HepG2 (cell line): Measurements from ENCODE around the gene LRRC4C. TPM values are rescaled to one million over a fixed set of nuclear protein-coding genes. Genes with fewer than 3 reads are reported as not detected.

Source experiments
- ATAC-seq: fragments of 200-7000 bp; cut with Tn5 transposase; 3 replicates; pipeline ENCODE4 v1.9.1; 2020; ENCODE audit warnings: mild to moderate bottlenecking, moderate library complexity
- BruUV-seq: library from RNA; stranded (reverse); fragments of 400-500 nt; replicated peaks from 2 replicates; lab custom pipeline; 2021; lab: Mats Ljungman, UMichigan
- CTCF ChIA-PET: fragments of 300-600 bp; formaldehyde crosslinking; extraction: SDS; loops from one replicate; lab custom pipeline; 2021; ENCODE audit warnings: low total read pairs, inconsistent platforms, low intra/inter-chr PET ratio; lab: Yijun Ruan, JAX
- POLR2A ChIA-PET: fragments of 350-600 bp; sonication (Branson Sonifier 250); formaldehyde crosslinking; loops from one replicate; lab custom pipeline; 2020; ENCODE audit warnings: antibody characterized with exemption, inconsistent platforms; lab: Yijun Ruan, JAX
- DNase-seq: peaks from one replicate; pipeline ENCODE4 v3.0.0-alpha.2; 2015; ENCODE audit warnings: low spot score
- FAIRE-seq: peaks from 3 replicates; lab custom pipeline; 2011; peaks lifted over from hg19 to GRCh38; lab: Jason Lieb, UNC
- H2AFZ ChIP-seq: one replicate; pipeline ENCODE4 v1.6.1; 2011; ENCODE audit warnings: low read length, inconsistent platforms
- H3K27ac ChIP-seq: fragments of 300-600 bp; 3 replicates; pipeline ENCODE4 v1.8.0; 2011; ENCODE audit warnings: mixed run types, mild to moderate bottlenecking, mixed read lengths, low read length, inconsistent platforms; ENCODE audit not compliant: insufficient read depth; ENCODE audit errors: extremely low read length
- H3K27me3 ChIP-seq, 2 experiments: fragments of 200-600 bp in 1 of 2; 2 replicates in 1 of 2; 3 replicates in 1 of 2; pipeline versions ENCODE4 v1.6.0 to v1.8.0; 2011; ENCODE audit warnings: low read length in 2 of 2, mild to moderate bottlenecking in 2 of 2, moderate library complexity in 2 of 2, inconsistent platforms in 1 of 2; ENCODE audit not compliant: insufficient read depth in 2 of 2, control insufficient read depth in 1 of 2
- H3K36me3 ChIP-seq, 2 experiments: fragments of 200-600 bp in 1 of 2; replicated peaks in 1 of 2; 2 replicates in 1 of 2; 3 replicates in 1 of 2; pipeline versions ENCODE4 v1.5.1 to v1.8.0; 2011; ENCODE audit warnings: low read length in 2 of 2, inconsistent platforms in 1 of 2; ENCODE audit not compliant: insufficient read depth in 2 of 2, control insufficient read depth in 1 of 2
- H3K4me1 ChIP-seq: 2 replicates; pipeline ENCODE4 v1.5.1; 2012; ENCODE audit warnings: low read length, inconsistent platforms; ENCODE audit not compliant: insufficient read depth
- H3K4me2 ChIP-seq: 2 replicates; pipeline ENCODE4 v1.6.0; 2011; ENCODE audit warnings: low read depth, low read length, inconsistent platforms
- H3K4me3 ChIP-seq, 3 experiments: fragments of 200-600 bp in 1 of 3; sonication (generic), shearing (Covaris generic) in 1 of 3; replicated peaks in 1 of 3; 2 replicates each; pipeline ENCODE4 v1.5.1; 2011 to 2016; ENCODE audit warnings: low read length in 3 of 3, inconsistent platforms in 2 of 3, low read depth in 2 of 3, mild to moderate bottlenecking in 2 of 3, control low read depth in 1 of 3, mixed read lengths in 1 of 3; ENCODE audit not compliant: insufficient read depth in 1 of 3
- H3K79me2 ChIP-seq: one replicate; pipeline ENCODE4 v1.6.1; 2011; ENCODE audit warnings: low read length, inconsistent platforms; ENCODE audit not compliant: insufficient read depth
- H3K9ac ChIP-seq: 2 replicates; pipeline ENCODE4 v1.6.0; 2011; ENCODE audit warnings: mild to moderate bottlenecking, low read depth, low read length, inconsistent platforms; ENCODE audit not compliant: insufficient read depth
- H3K9me3 ChIP-seq: 2 replicates; pipeline ENCODE4 v1.5.1; 2012; ENCODE audit warnings: mild to moderate bottlenecking, low read length
- H4K20me1 ChIP-seq: 2 replicates; pipeline ENCODE4 v1.6.0; 2011; ENCODE audit warnings: inconsistent platforms, mild to moderate bottlenecking, low read length, moderate library complexity; ENCODE audit not compliant: insufficient read depth
- FIP1L1 ChIP-seq: fragments of 200-400 bp; formaldehyde crosslinking; IDR thresholded peaks from 2 replicates; pipeline ENCODE4 v1.6.1; 2018; ENCODE audit warnings: low read depth, mild to moderate bottlenecking, low read length, moderate library complexity, borderline replicate concordance; ENCODE audit not compliant: insufficient read depth
- MAFK ChIP-seq, 2 experiments: IDR thresholded peaks in 1 of 2; conservative IDR thresholded peaks in 1 of 2; 2 replicates each; pipeline ENCODE4 v1.6.1; 2011; ENCODE audit warnings: improper control_type of control experiment in 2 of 2, low read length in 2 of 2
- SP5 ChIP-seq: IDR thresholded peaks from 2 replicates; pipeline ENCODE4 v1.6.1; 2016; ENCODE audit warnings: low read depth, borderline replicate concordance
- SRSF9 ChIP-seq: fragments of 200-400 bp; formaldehyde crosslinking; IDR thresholded peaks from 2 replicates; pipeline ENCODE4 v1.6.1; 2018; ENCODE audit warnings: borderline replicate concordance, mild to moderate bottlenecking, low read depth, low read length; ENCODE audit not compliant: insufficient read depth, poor library complexity, severe bottlenecking
- ZBTB20 ChIP-seq: sonication (generic); formaldehyde crosslinking; IDR thresholded peaks from 2 replicates; pipeline ENCODE4 v1.8.1; 2023; ENCODE audit warnings: missing genetic modification reagents, low read depth, mild to moderate bottlenecking, borderline replicate concordance
- ZFP62 ChIP-seq: sonication (generic); formaldehyde crosslinking; IDR thresholded peaks from 2 replicates; pipeline ENCODE4 v1.4.0; 2020; ENCODE audit warnings: missing genetic modification reagents
- WGBS: methylation state at CpG from one replicate; pipeline ENCODE4 v1.1.6; 2017; ENCODE audit warnings: low lambda C conversion rate; 5-methylcytosine and 5-hydroxymethylcytosine counted together
- in situ Hi-C: cut with HindIII; loops from 2 replicates; pipeline ENCODE4 v1.10.0; 2017; ENCODE audit warnings: low pct_unique_long_range_greater_than_20kb; ENCODE audit not compliant: extremely low pct_ligation_motif_present
- intact Hi-C: fragments of 100-400 bp; cut with micrococcal nuclease; formaldehyde crosslinking; loops from one replicate; pipeline ENCODE4 v1.10.0; 2022; ENCODE audit not compliant: unreplicated experiment
- polyA plus RNA-seq, 8 experiments: library from polyadenylated mRNA; depleted of rRNA in 3 of 8; stranded (reverse) in 7 of 8; unstranded in 1 of 8; fragments of >200 nt; fragmentation: Illumina TruSeq in 4 of 8; extraction: Trizol in 4 of 8; gene quantifications; 2 replicates each; pipeline versions ENCODE4 v1.2.1 to v1.2.3, GENCODE V29; 2011 to 2016; ENCODE audit warnings: low read depth in 4 of 8, missing spikeins in 1 of 8, mixed read lengths in 1 of 8; ENCODE audit not compliant: insufficient read depth in 1 of 8
- total RNA-seq, 5 experiments: library from RNA; depleted of rRNA; stranded (reverse); fragments of >200 nt; fragmentation: Illumina TruSeq; extraction: Trizol; gene quantifications; 2 replicates each; pipeline ENCODE4 v1.2.3, GENCODE V29; 2016; ENCODE audit warnings: low read depth in 1 of 5
- TF ChIP-seq, protein P1 (sequence below): sonication (generic); formaldehyde crosslinking; conservative IDR thresholded peaks from 2 replicates; pipeline ENCODE4 v1.4.0; 2020; ENCODE audit warnings: missing genetic modification reagents
- TF ChIP-seq, protein P2 (sequence below): sonication (generic); formaldehyde crosslinking; IDR thresholded peaks from 2 replicates; pipeline ENCODE4 v1.5.0; 2020; ENCODE audit warnings: mild to moderate bottlenecking, missing genetic modification reagents

Gene LRRC4C
- total and polyA plus RNA-seq, 2 of the 13 experiments (the other 11 are each of a cell fraction or from before 2014, with no cell fraction given) = not detected

DNA sequence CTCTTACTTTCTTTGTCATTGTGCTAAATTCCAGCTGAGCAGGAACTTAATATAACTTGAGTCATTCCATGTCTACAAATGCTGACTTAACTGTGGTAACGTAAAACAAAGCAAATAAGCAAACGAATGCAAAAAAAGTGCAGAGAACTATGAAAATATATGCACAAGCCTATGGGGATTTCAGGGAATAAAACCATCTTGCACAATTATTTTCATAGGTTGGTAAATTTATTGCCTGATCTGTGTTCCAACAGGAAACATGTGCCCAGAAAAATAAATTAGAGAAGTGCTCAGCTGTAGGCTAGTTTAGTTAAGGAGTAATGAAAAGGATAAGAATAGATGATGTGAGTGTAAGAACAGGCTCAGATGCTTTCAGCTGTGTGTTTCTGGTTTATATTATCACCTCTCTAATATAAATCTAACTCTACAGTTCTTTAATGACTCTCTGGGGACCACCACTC lies 1169.3 kb downstream of the LRRC4C start:
- BruUV-seq = no TSS peak
- TF ChIP-seq MAFK (conservative IDR thresholded peaks at IDR 0.05 in 1 of 2, IDR thresholded peaks at IDR 0.05 in 1 of 2; ENCODE audit: low read length in 2 of 2) (0 out of 4 replicates have a peak, but pooled peaks of 1 of the 2 experiments have one; percentile 6), SRSF9 (no peak), ZFP62 (CRISPR knock-in tag) (no peak)
- TF ChIP-seq, protein P1, sequence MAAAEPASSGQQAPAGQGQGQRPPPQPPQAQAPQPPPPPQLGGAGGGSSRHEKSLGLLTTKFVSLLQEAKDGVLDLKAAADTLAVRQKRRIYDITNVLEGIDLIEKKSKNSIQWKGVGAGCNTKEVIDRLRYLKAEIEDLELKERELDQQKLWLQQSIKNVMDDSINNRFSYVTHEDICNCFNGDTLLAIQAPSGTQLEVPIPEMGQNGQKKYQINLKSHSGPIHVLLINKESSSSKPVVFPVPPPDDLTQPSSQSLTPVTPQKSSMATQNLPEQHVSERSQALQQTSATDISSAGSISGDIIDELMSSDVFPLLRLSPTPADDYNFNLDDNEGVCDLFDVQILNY = no peak
- FAIRE-seq = no peak
- no peak overlapping the region for H3K27ac ChIP-seq
- no peak for DNase-seq
- H2AFZ ChIP-seq = no peak overlapping the region
- H3K4me1 ChIP-seq = peaks cover 7% of the 10 kb centered on the region; the same call in 1 of the 2 replicates
- no peaks in the 10 kb centered on the region for H4K20me1 ChIP-seq
- no peak for ATAC-seq
- ChIA-PET CTCF (no interaction called here), POLR2A (no interaction called here)
- intact Hi-C loops = no loop called here
- no peak overlapping the region for H3K9ac ChIP-seq
- H3K36me3 ChIP-seq = no peaks in the 10 kb centered on the region
- 7% methylated on average over 2 of the region's 2 CpGs for WGBS
- H3K9me3 ChIP-seq = no peaks in the 10 kb centered on the region
- no peak overlapping the region for H3K4me3 ChIP-seq
- no peak overlapping the region for H3K4me2 ChIP-seq
- H3K27me3 ChIP-seq = 0 out of 5 replicates have a peak, but pooled peaks cover 0 to 3% of the 10 kb centered on the region in 2 experiments
- in situ Hi-C loops = no loop called here
- H3K79me2 ChIP-seq = no peaks in the 10 kb centered on the region

DNA sequence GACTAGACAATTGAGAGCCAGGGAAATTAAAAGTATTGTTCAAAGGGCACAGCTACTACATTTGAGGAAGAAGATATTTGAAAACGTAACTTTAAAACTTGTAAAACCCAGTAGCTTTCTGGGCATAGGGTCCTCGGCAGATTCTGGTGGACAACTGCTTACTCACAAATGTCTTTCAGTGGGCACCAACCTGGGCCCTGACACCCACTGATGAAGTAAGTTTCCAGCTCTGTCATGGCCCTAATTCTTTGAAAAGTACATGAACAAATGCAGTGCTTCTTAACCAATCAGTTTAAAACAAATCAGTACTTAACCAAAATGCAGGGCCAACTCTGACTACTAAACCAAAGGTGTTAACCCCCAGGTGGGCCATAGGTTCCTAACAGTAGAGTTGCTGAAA lies 1170.1 kb downstream of the LRRC4C start:
- BruUV-seq = no TSS peak
- no peaks in the 10 kb centered on the region for H3K79me2 ChIP-seq
- FAIRE-seq = no peak
- ChIA-PET CTCF (no interaction called here), POLR2A (no interaction called here)
- no peaks in the 10 kb centered on the region for H4K20me1 ChIP-seq
- no peak for ATAC-seq
- DNase-seq = no peak
- no peak overlapping the region for H2AFZ ChIP-seq
- H3K9ac ChIP-seq = no peak overlapping the region
- H3K27ac ChIP-seq = no peak overlapping the region
- H3K4me3 ChIP-seq = no peak overlapping the region
- H3K4me2 ChIP-seq = no peak overlapping the region
- 0% methylated on average over 2 of the region's 2 CpGs for WGBS
- no peaks in the 10 kb centered on the region for H3K9me3 ChIP-seq
- peaks cover 7% of the 10 kb centered on the region; the same call in 1 of the 2 replicates for H3K4me1 ChIP-seq
- in situ Hi-C loops (no loop called here), intact Hi-C loops (no loop called here)
- TF ChIP-seq FIP1L1 (no peak), SP5 (CRISPR knock-in tag) (no peak), ZBTB20 (CRISPR knock-in tag) (no peak)
- TF ChIP-seq, protein P2, sequence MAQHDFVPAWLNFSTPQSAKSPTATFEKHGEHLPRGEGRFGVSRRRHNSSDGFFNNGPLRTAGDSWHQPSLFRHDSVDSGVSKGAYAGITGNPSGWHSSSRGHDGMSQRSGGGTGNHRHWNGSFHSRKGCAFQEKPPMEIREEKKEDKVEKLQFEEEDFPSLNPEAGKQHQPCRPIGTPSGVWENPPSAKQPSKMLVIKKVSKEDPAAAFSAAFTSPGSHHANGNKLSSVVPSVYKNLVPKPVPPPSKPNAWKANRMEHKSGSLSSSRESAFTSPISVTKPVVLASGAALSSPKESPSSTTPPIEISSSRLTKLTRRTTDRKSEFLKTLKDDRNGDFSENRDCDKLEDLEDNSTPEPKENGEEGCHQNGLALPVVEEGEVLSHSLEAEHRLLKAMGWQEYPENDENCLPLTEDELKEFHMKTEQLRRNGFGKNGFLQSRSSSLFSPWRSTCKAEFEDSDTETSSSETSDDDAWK (CRISPR knock-in tag) = no peak
- H3K36me3 ChIP-seq = no peaks in the 10 kb centered on the region
- H3K27me3 ChIP-seq = 0 out of 5 replicates have a peak, but pooled peaks cover 0 to 3% of the 10 kb centered on the region in 2 experiments
